Astrocyte (in vitro differentiated cells and primary cell): Measurements from ENCODE around the gene GNA14.

ENCODE experiments used
- CTCF ChIP-seq: IDR thresholded peaks from 2 replicates; pipeline ENCODE4 v1.5.1; 2011; ENCODE audit warnings: low read depth, mild to moderate bottlenecking, inconsistent platforms, low read length, moderate library complexity; ENCODE audit not compliant: insufficient read depth
- EZH2 ChIP-seq: IDR thresholded peaks from 2 replicates; pipeline ENCODE4 v1.6.1; 2012; ENCODE audit warnings: mild to moderate bottlenecking, low read length, inconsistent platforms; ENCODE audit not compliant: insufficient read depth

GRCh38 chr9:77663754-77664153, 15.6 kb upstream of the GNA14 start:
- no peak for TF ChIP-seq CTCF
- no peak for TF ChIP-seq EZH2
